GM12878 (cell line): ENCODE data around the gene SOBP. TPM values are rescaled to one million over a fixed set of nuclear protein-coding genes. Genes with fewer than 3 reads are reported as not detected.

Experiments
- ATAC-seq: fragments of 200-7000 bp; cut with Tn5 transposase; 3 replicates; pipeline ENCODE4 v1.9.1; 2020; ENCODE audit warnings: mild to moderate bottlenecking, moderate library complexity
- BruUV-seq: library from RNA; stranded (reverse); fragments of 400-500 nt; replicated peaks from 2 replicates; lab custom pipeline; 2021; lab: Mats Ljungman, UMichigan
- CTCF ChIA-PET: fragments of 300-600 bp; sonication (Branson Sonifier 250); formaldehyde crosslinking; extraction: SDS; loops from one replicate; lab custom pipeline; 2021; ENCODE audit warnings: inconsistent platforms; lab: Yijun Ruan, JAX
- POLR2A ChIA-PET: fragments of 350-600 bp; formaldehyde crosslinking; extraction: SDS; loops from one replicate; lab custom pipeline; 2021; ENCODE audit warnings: inconsistent platforms; lab: Charles Lee
- RAD21 ChIA-PET: fragments of 300-600 bp; sonication (Branson Sonifier 250); formaldehyde crosslinking; loops from one replicate; lab custom pipeline; 2023; ENCODE audit warnings: antibody characterized with exemption; ENCODE audit not compliant: unreplicated experiment; lab: Charles Lee
- SMC1A ChIA-PET: fragments of 300-600 bp; sonication (Branson Sonifier 250); formaldehyde crosslinking; loops from one replicate; lab custom pipeline; 2023; ENCODE audit not compliant: unreplicated experiment, uncharacterized antibody; lab: Charles Lee
- DNase-seq: peaks from one replicate; pipeline ENCODE4 v3.0.0-alpha.2; 2011; ENCODE audit warnings: low read depth, low spot score
- FAIRE-seq: peaks from 3 replicates; lab custom pipeline; 2011; peaks lifted over from hg19 to GRCh38; lab: Jason Lieb, UNC
- H2AFZ ChIP-seq: 2 replicates; pipeline ENCODE4 v1.6.0; 2011; ENCODE audit warnings: low read depth, low read length, control low read depth; ENCODE audit not compliant: control insufficient read depth
- H3K27ac ChIP-seq: 2 replicates; pipeline ENCODE4 v1.5.1; 2011; ENCODE audit warnings: control low read depth; ENCODE audit not compliant: control insufficient read depth, insufficient read depth
- H3K27me3 ChIP-seq, 2 experiments: replicated peaks in 1 of 2; 2 replicates each; pipeline versions ENCODE4 v1.6.0 to v1.6.1; 2011; ENCODE audit warnings: low read length in 1 of 2; ENCODE audit not compliant: control insufficient read depth in 2 of 2, insufficient read depth in 2 of 2
- H3K36me3 ChIP-seq, 2 experiments: 2 replicates each; pipeline ENCODE4 v1.5.1; 2011; ENCODE audit warnings: low read length in 1 of 2; ENCODE audit not compliant: control insufficient read depth in 2 of 2, insufficient read depth in 2 of 2
- H3K4me1 ChIP-seq: 2 replicates; pipeline ENCODE4 v1.6.1; 2011; ENCODE audit warnings: mild to moderate bottlenecking, low read length, moderate library complexity, mixed read lengths; ENCODE audit not compliant: control insufficient read depth, insufficient read depth
- H3K4me2 ChIP-seq: 2 replicates; pipeline ENCODE4 v1.6.0; 2011; ENCODE audit warnings: control low read depth; ENCODE audit not compliant: control insufficient read depth, insufficient read depth
- H3K4me3 ChIP-seq: fragments of 200-600 bp; sonication (generic); 2 replicates; pipeline ENCODE4 v1.5.1; 2016
- H3K79me2 ChIP-seq: 2 replicates; pipeline ENCODE4 v1.6.0; 2011; ENCODE audit warnings: low read length; ENCODE audit not compliant: control insufficient read depth, insufficient read depth
- H3K9ac ChIP-seq: 2 replicates; pipeline ENCODE4 v1.8.0; 2011; ENCODE audit warnings: low read length, control low read depth, mixed read lengths; ENCODE audit not compliant: control insufficient read depth, insufficient read depth
- H3K9me3 ChIP-seq: replicated peaks from 3 replicates; pipeline ENCODE4 v1.5.1; 2011; ENCODE audit warnings: mild to moderate bottlenecking, low read length; ENCODE audit not compliant: control insufficient read depth, insufficient read depth
- H4K20me1 ChIP-seq: 2 replicates; pipeline ENCODE4 v1.6.0; 2011; ENCODE audit not compliant: control insufficient read depth, insufficient read depth
- CREB1 ChIP-seq: IDR thresholded peaks from 2 replicates; pipeline ENCODE4 v1.6.1; 2012; ENCODE audit warnings: low read depth, mild to moderate bottlenecking, inconsistent platforms
- E2F4 ChIP-seq: IDR thresholded peaks from 2 replicates; pipeline ENCODE4 v1.6.1; 2012; ENCODE audit warnings: low read depth, low read length, improper control_type of control experiment
- E4F1 ChIP-seq: fragments of 450-650 bp; IDR thresholded peaks from 2 replicates; pipeline ENCODE4 v1.6.1; 2018; ENCODE audit warnings: borderline replicate concordance, mild to moderate bottlenecking; ENCODE audit not compliant: partially characterized antibody
- HDGF ChIP-seq: fragments of 450-650 bp; IDR thresholded peaks from 2 replicates; pipeline ENCODE4 v1.6.1; 2016; ENCODE audit warnings: antibody characterized with exemption
- POU2F2 ChIP-seq: IDR thresholded peaks from 3 replicates; pipeline ENCODE4 v1.6.1; 2011; ENCODE audit warnings: low read depth, mild to moderate bottlenecking, low read length, borderline replicate concordance
- REST ChIP-seq: IDR thresholded peaks from 2 replicates; pipeline ENCODE4 v1.6.1; 2012; ENCODE audit warnings: mild to moderate bottlenecking, low read depth, low read length
- SMC3 ChIP-seq: IDR thresholded peaks from 2 replicates; pipeline ENCODE4 v1.6.1; 2011; ENCODE audit warnings: low read length, improper control_type of control experiment, borderline replicate concordance
- TCF3 ChIP-seq: IDR thresholded peaks from 2 replicates; pipeline ENCODE4 v1.6.1; 2012; ENCODE audit warnings: low read depth, mild to moderate bottlenecking, low read length, borderline replicate concordance; ENCODE audit not compliant: insufficient read depth
- ZNF274 ChIP-seq: IDR thresholded peaks from one replicate; pipeline ENCODE4 v1.8.0; 2011; ENCODE audit not compliant: insufficient read length, insufficient read depth
- WGBS: methylation state at CpG from one replicate; pipeline ENCODE4 v1.1.6; 2016; ENCODE audit warnings: low lambda C conversion rate; ENCODE audit not compliant: insufficient replicate concordance, insufficient coverage; ENCODE audit errors: missing lambda C conversion rate; 5-methylcytosine and 5-hydroxymethylcytosine counted together
- in situ Hi-C: fragments of 300-500 bp; cut with MboI; formaldehyde crosslinking; loops from 9 replicates; pipeline ENCODE4 v1.14.3; 2018; ENCODE audit warnings: mixed read lengths
- intact Hi-C: fragments of 100-400 bp; cut with micrococcal nuclease; formaldehyde crosslinking; loops from one replicate; pipeline ENCODE4 v1.14.2; 2022; ENCODE audit not compliant: unreplicated experiment
- polyA plus RNA-seq, 11 experiments: library from polyadenylated mRNA; depleted of rRNA in 4 of 11; unstranded in 6 of 11; stranded (reverse) in 5 of 11; fragments of >200 nt; fragmentation: Nextera tagmentation in 4 of 11; fragmentation: Illumina TruSeq in 1 of 11; extraction: Ambion mirVana in 4 of 11; extraction: Trizol in 1 of 11; gene quantifications; 1 replicate in 1 of 11; 2 replicates in 10 of 11; pipeline versions ENCODE4 v1.2.1 to v1.2.3, GENCODE V29; 2011 to 2016; ENCODE audit warnings: inconsistent platforms in 2 of 11, missing spikeins in 2 of 11, low read depth in 1 of 11
- total RNA-seq, 4 experiments: library from RNA; depleted of rRNA in 3 of 4; stranded (reverse); fragments of >200 nt in 3 of 4; fragmentation: Illumina TruSeq in 1 of 4; extraction: Trizol in 1 of 4; gene quantifications; 2 replicates each; pipeline versions ENCODE4 v1.2.1 to v1.2.3, GENCODE V29; 2013 to 2021

The SOBP gene
- total and polyA plus RNA-seq, 10 of the 15 experiments (the other 5 are each of a cell fraction or from before 2014, with no cell fraction given) = 0.49 to 1.9 (median 0.78) TPM

- TF ChIP-seq REST = no peak
- TF ChIP-seq E4F1 = no peak
- no peak for TF ChIP-seq CREB1
These were observed 23.9 kb upstream of the SOBP start (continued) for GRCh38 chr6:107466062-107466461.

GRCh38 chr6:107470364-107470763 lies 19.6 kb upstream of the SOBP start:
- RAD21 ChIA-PET = no interaction called here
- H3K4me3 ChIP-seq = no peak overlapping the region
- CTCF ChIA-PET = interaction anchor here (1.3 kb wide), 1 partner anchor 152 kb away, joined by 3 read pairs; no protein-coding TSS in a partner anchor
- H3K4me2 ChIP-seq = no peak overlapping the region
- no peak overlapping the region for H3K9ac ChIP-seq
- 0% methylated on average over 1 of the region's 1 CpG for WGBS
- intact Hi-C loops (no loop called here), in situ Hi-C loops (no loop called here)
- H3K4me1 ChIP-seq = no peaks in the 10 kb centered on the region
- H4K20me1 ChIP-seq = no peaks in the 10 kb centered on the region
- FAIRE-seq = no peak
- H3K9me3 ChIP-seq = no peaks in the 10 kb centered on the region
- TF ChIP-seq TCF3 = no peak
- no peak for TF ChIP-seq POU2F2
- TF ChIP-seq SMC3 = no peak
- TF ChIP-seq HDGF = no peak
- no peak for TF ChIP-seq E2F4
- TF ChIP-seq ZNF274 = no peak
- H3K79me2 ChIP-seq = no peaks in the 10 kb centered on the region
- ATAC-seq = no peak
- H3K27me3 ChIP-seq = peaks cover 0 to 4% of the 10 kb centered on the region in 2 experiments; a peak in 1 of 4 replicates
- no peak overlapping the region for H3K27ac ChIP-seq
- SMC1A ChIA-PET = interaction anchor here (1.0 to 1.5 kb wide), 2 partner anchors 10 to 11 kb away, joined by 3 to 5 read pairs; partner anchors contain the start of gene PDSS2
- POLR2A ChIA-PET = interaction anchor here (0.5 kb wide), 1 partner anchor 10 kb away, joined by 3 read pairs; no protein-coding TSS in a partner anchor
- BruUV-seq = no TSS peak
- H2AFZ ChIP-seq = no peak overlapping the region
- H3K36me3 ChIP-seq = no peaks in the 10 kb centered on the region
- no peak for DNase-seq
